A673 (cell line): Measurements from ENCODE around the gene CDH4. TPM values are rescaled to one million over a fixed set of nuclear protein-coding genes. Genes with fewer than 3 reads are reported as not detected.
"Not testable (repeated sequence)": the region's sequence is repeated elsewhere in the genome, so short reads cannot be mapped to it uniquely, and the experiment has no call there.

Source experiments
- BruUV-seq: library from RNA; stranded (reverse); fragments of 400-500 nt; replicated peaks from 2 replicates; lab custom pipeline; 2021; lab: Mats Ljungman, UMichigan
- CTCF ChIA-PET: fragments of 300-600 bp; sonication (Branson Sonifier 250); formaldehyde crosslinking; loops from one replicate; lab custom pipeline; 2022; ENCODE audit warnings: antibody characterized with exemption; lab: Charles Lee
- POLR2A ChIA-PET: fragments of 300-600 bp; sonication (Branson Sonifier 250); formaldehyde crosslinking; loops from one replicate; lab custom pipeline; 2022; ENCODE audit warnings: antibody characterized with exemption; ENCODE audit not compliant: low non-redundant PET; lab: Charles Lee
- DNase-seq: peaks from one replicate; pipeline ENCODE4 v3.0.0-alpha.2; 2015; ENCODE audit warnings: low spot score
- H3K27ac ChIP-seq: fragments of 200-600 bp; sonication (generic); 2 replicates; pipeline ENCODE4 v1.5.1; 2016; ENCODE audit warnings: mixed run types, low read depth, mild to moderate bottlenecking, mixed read lengths, antibody characterized with exemption, low read length; ENCODE audit not compliant: poor library complexity, severe bottlenecking
- H3K27me3 ChIP-seq: fragments of 200-600 bp; sonication (generic); replicated peaks from 2 replicates; pipeline ENCODE4 v1.6.1; 2017; ENCODE audit warnings: mixed run types, low read depth, mild to moderate bottlenecking, mixed read lengths, antibody characterized with exemption, low read length; ENCODE audit not compliant: insufficient read depth, poor library complexity
- H3K36me3 ChIP-seq: fragments of 200-600 bp; sonication (generic); 2 replicates; pipeline ENCODE4 v1.6.1; 2016; ENCODE audit warnings: mixed run types, mild to moderate bottlenecking, mixed read lengths, antibody characterized with exemption, low read length; ENCODE audit not compliant: insufficient read depth, poor library complexity, severe bottlenecking
- H3K4me1 ChIP-seq: fragments of 200-600 bp; sonication (generic); 2 replicates; pipeline ENCODE4 v1.6.1; 2017; ENCODE audit warnings: mixed run types, mild to moderate bottlenecking, mixed read lengths, antibody characterized with exemption, low read length; ENCODE audit not compliant: insufficient read depth, poor library complexity, severe bottlenecking
- H3K4me3 ChIP-seq: fragments of 200-600 bp; sonication (generic); 2 replicates; pipeline ENCODE4 v1.5.1; 2016; ENCODE audit warnings: low read depth, mixed run types, mild to moderate bottlenecking, mixed read lengths, low read length; ENCODE audit not compliant: poor library complexity, severe bottlenecking
- H3K9me3 ChIP-seq: fragments of 200-600 bp; sonication (generic); 2 replicates; pipeline ENCODE4 v1.6.1; 2016; ENCODE audit warnings: mixed run types, low read depth, mild to moderate bottlenecking, mixed read lengths, antibody characterized with exemption, low read length; ENCODE audit not compliant: poor library complexity, severe bottlenecking
- CTCF ChIP-seq: fragments of 300-800, 200-600 bp; sonication (generic); conservative IDR thresholded peaks from 2 replicates; pipeline ENCODE4 v1.5.1; 2017; ENCODE audit warnings: low read depth, mild to moderate bottlenecking, antibody characterized with exemption, low read length, moderate library complexity, mixed read lengths
- EZH2 ChIP-seq: fragments of 200-600 bp; sonication (generic); IDR thresholded peaks from 2 replicates; pipeline ENCODE4 v1.6.1; 2017; ENCODE audit warnings: borderline replicate concordance, low read depth, mild to moderate bottlenecking, mixed read lengths, antibody characterized with exemption, low read length; ENCODE audit not compliant: poor library complexity, severe bottlenecking
- intact Hi-C: fragments of 100-400 bp; cut with micrococcal nuclease; formaldehyde crosslinking; loops from one replicate; pipeline ENCODE4 v1.10.0; 2022; ENCODE audit not compliant: unreplicated experiment
- total RNA-seq: library from RNA; stranded (reverse); gene quantifications from 2 replicates; pipeline ENCODE4 v1.2.3, GENCODE V29; 2021

Gene CDH4
- total RNA-seq, 1 experiment from 2014 or later, result 8.3 TPM

- intact Hi-C loops, result no loop called here
- Histone ChIP-seq H3K4me1 (peaks cover 12% of the 10 kb centered on the region), H3K27ac (no peak overlapping the region), H3K9me3 (no peaks in the 10 kb centered on the region), H3K27me3 (no peaks in the 10 kb centered on the region), H3K4me3 (no peak overlapping the region), H3K36me3 (no peaks in the 10 kb centered on the region)
- DNase-seq, result no peak
- ChIA-PET CTCF (no interaction called here), POLR2A (no interaction called here)
- TF ChIP-seq CTCF (no peak), EZH2 (no peak)
- BruUV-seq, result no TSS peak
These were observed 172.1 kb downstream of the CDH4 start for GRCh38 chr20:61424011-61424627.

DNA sequence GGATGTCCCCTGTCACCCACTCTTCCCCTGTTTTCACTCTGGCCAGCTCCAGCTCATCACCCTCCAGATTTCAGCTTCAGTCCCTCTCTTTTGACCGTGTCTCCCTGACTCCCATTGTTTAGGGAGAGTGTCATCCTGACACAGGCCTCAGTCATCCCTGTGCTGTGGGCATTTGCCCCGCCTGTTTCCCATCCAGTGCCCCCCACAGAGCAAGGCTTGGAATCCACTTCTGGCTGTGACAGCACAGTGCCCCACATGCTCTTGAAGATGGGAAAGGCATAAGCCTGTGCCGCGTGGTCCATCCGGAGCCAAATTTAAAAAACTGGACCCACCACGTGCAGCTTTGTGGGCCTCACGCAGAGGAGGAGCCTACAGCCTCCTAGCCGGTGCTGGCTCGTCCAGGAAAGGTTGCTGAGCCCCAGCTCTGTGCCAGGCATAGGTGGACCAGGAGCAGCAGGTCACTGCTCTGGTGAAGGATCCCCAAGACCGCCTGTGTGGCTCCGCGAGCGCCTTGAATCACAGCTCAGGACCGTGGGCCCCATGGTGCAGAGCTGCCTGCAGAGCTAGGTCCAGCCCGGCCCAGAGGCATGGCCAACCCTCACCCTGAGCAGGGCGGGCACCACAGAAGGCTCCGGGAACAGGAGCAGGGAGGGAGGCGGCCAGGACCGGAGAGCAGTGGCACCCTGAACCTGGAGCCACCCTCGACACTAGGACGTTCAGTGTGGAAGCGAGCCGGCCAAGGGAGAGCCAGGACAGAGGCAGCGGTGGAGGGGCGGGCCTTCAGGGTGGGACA, 172.8 kb downstream of the CDH4 start:
- BruUV-seq, result no TSS peak
- H3K27me3 ChIP-seq, result no peaks in the 10 kb centered on the region
- CTCF ChIA-PET, result no interaction called here
- no peaks in the 10 kb centered on the region for H3K36me3 ChIP-seq
- no peak overlapping the region for H3K4me3 ChIP-seq
- POLR2A ChIA-PET, result no interaction called here
- peaks cover 14% of the 10 kb centered on the region for H3K4me1 ChIP-seq
- H3K9me3 ChIP-seq, result no peaks in the 10 kb centered on the region
- TF ChIP-seq CTCF (no peak), EZH2 (no peak)
- H3K27ac ChIP-seq, result no peak overlapping the region
- no peak for DNase-seq
- intact Hi-C loops, result no loop called here

- H3K27ac ChIP-seq, CTCF ChIA-PET, BruUV-seq, H3K9me3 ChIP-seq, POLR2A ChIA-PET, H3K36me3 ChIP-seq, H3K4me3 ChIP-seq, H3K27me3 ChIP-seq, intact Hi-C loops: not testable (repeated sequence)
- DNase-seq, result peak; percentile 23
- H3K4me1 ChIP-seq, result peaks cover 21% of the 10 kb centered on the region
These were observed 173.5 kb downstream of the CDH4 start for GRCh38 chr20:61425541-61425991.
